Activated T-helper 2 cell treated with anti-CD3 and anti-CD28 coated beads, Interferon-gamma antibody, Interleukin-2, Interleukin-4, amounts not matched to agents 10 μg/mL and 5 μg/mL and 100 μg/mL, durations not matched to agents 14 hours and 24 hours and 36 hours (primary cell): Measurements from ENCODE around the gene URI1. TPM values are rescaled to one million over a fixed set of nuclear protein-coding genes. Genes with fewer than 3 reads are reported as not detected.
"Not testable (repeated sequence)": the region's sequence is repeated elsewhere in the genome, so short reads cannot be mapped to it uniquely, and the experiment has no call there.

ENCODE experiments used
- DNase-seq: peaks from one replicate; pipeline ENCODE4 v3.0.0; 2021; ENCODE audit warnings: low spot score
- H3K27ac Mint-ChIP-seq: one replicate; pipeline ENCODE4 v1.8.0; 2021; ENCODE audit warnings: mixed read lengths
- H3K27me3 Mint-ChIP-seq: one replicate; pipeline ENCODE4 v1.8.0; 2021; ENCODE audit warnings: low read depth, mixed read lengths
- H3K36me3 Mint-ChIP-seq: one replicate; pipeline ENCODE4 v1.8.0; 2021; ENCODE audit warnings: low read depth, mixed read lengths
- H3K4me1 Mint-ChIP-seq: one replicate; pipeline ENCODE4 v1.8.0; 2021; ENCODE audit warnings: low read depth, mixed read lengths
- H3K4me3 Mint-ChIP-seq: one replicate; pipeline ENCODE4 v1.8.0; 2021; ENCODE audit warnings: low read depth, mild to moderate bottlenecking, moderate library complexity, mixed read lengths
- H3K9me3 Mint-ChIP-seq: one replicate; pipeline ENCODE4 v1.8.0; 2021; ENCODE audit warnings: mixed read lengths
- intact Hi-C: fragments of 100-400 bp; cut with micrococcal nuclease; formaldehyde crosslinking; loops from one replicate; pipeline ENCODE4 v1.15.1; 2023
- total RNA-seq: library from RNA; stranded (reverse); gene quantifications from 2 replicates; pipeline ENCODE4 v1.2.3, GENCODE V29; 2022

Gene URI1
- total RNA-seq, 1 donor from 2014 or later = 55.6 TPM

- H3K27ac Mint-ChIP-seq, intact Hi-C loops, H3K4me3 Mint-ChIP-seq, H3K4me1 Mint-ChIP-seq, DNase-seq, H3K27me3 Mint-ChIP-seq: not testable (repeated sequence)
- peaks cover 16% of the 10 kb centered on the region for H3K9me3 Mint-ChIP-seq
- peaks cover 30% of the 10 kb centered on the region for H3K36me3 Mint-ChIP-seq
Observed at GRCh38 chr19:30043008-30043407, 101.0 kb downstream of the URI1 start.

GRCh38 chr19:30044273-30045248, 102.5 kb downstream of the URI1 start:
- Mint-ChIP-seq H3K4me1 (peaks cover 4% of the 10 kb centered on the region), H3K36me3 (peaks cover 20% of the 10 kb centered on the region), H3K9me3 (peaks cover 6% of the 10 kb centered on the region), H3K4me3 (no peak overlapping the region), H3K27me3 (no peaks in the 10 kb centered on the region), H3K27ac (no peak overlapping the region)
- intact Hi-C loops = no loop called here
- no peak for DNase-seq

- H3K36me3 Mint-ChIP-seq = peaks cover 4% of the 10 kb centered on the region
- intact Hi-C loops = no loop called here
- no peak for DNase-seq
Observed at GRCh38 chr19:30046522-30046921, 104.5 kb downstream of the URI1 start.

GRCh38 chr19:30047432-30047831, 105.4 kb downstream of the URI1 start:
- Mint-ChIP-seq H3K9me3 (no peaks in the 10 kb centered on the region), H3K4me3 (no peak overlapping the region), H3K36me3 (no peaks in the 10 kb centered on the region), H3K4me1 (peaks cover 4% of the 10 kb centered on the region), H3K27ac (no peak overlapping the region), H3K27me3 (no peaks in the 10 kb centered on the region)
- DNase-seq = no peak
- intact Hi-C loops = no loop called here

More at GRCh38 chr19:30046522-30046921, 104.5 kb downstream of the URI1 start:
- Mint-ChIP-seq H3K4me3 (no peak overlapping the region), H3K27ac (no peak overlapping the region), H3K4me1 (peaks cover 4% of the 10 kb centered on the region), H3K27me3 (no peaks in the 10 kb centered on the region), H3K9me3 (no peaks in the 10 kb centered on the region)

- no peaks in the 10 kb centered on the region for H3K36me3 Mint-ChIP-seq
- peaks cover 2% of the 10 kb centered on the region for H3K4me1 Mint-ChIP-seq
- no peaks in the 10 kb centered on the region for H3K27me3 Mint-ChIP-seq
- H3K9me3 Mint-ChIP-seq = no peaks in the 10 kb centered on the region
- intact Hi-C loops = no loop called here
- no peak for DNase-seq
- H3K4me3 Mint-ChIP-seq = no peak overlapping the region
- H3K27ac Mint-ChIP-seq = no peak overlapping the region
Observed at GRCh38 chr19:30049226-30049625, 107.2 kb downstream of the URI1 start.

GRCh38 chr19:30049846-30050667, 108.0 kb downstream of the URI1 start:
- intact Hi-C loops = no loop called here

GRCh38 chr19:30052122-30053075, 110.4 kb downstream of the URI1 start:
- no peak for DNase-seq
- Mint-ChIP-seq H3K9me3 (no peaks in the 10 kb centered on the region), H3K4me3 (no peak overlapping the region), H3K4me1 (no peaks in the 10 kb centered on the region), H3K27me3 (no peaks in the 10 kb centered on the region), H3K27ac (no peak overlapping the region), H3K36me3 (no peaks in the 10 kb centered on the region)
- intact Hi-C loops = no loop called here

More at GRCh38 chr19:30049846-30050667, 108.0 kb downstream of the URI1 start:
- peaks cover 2% of the 10 kb centered on the region for H3K4me1 Mint-ChIP-seq
- H3K9me3 Mint-ChIP-seq = no peaks in the 10 kb centered on the region
- no peak overlapping the region for H3K27ac Mint-ChIP-seq
- H3K36me3 Mint-ChIP-seq = no peaks in the 10 kb centered on the region
- H3K27me3 Mint-ChIP-seq = no peaks in the 10 kb centered on the region
- DNase-seq = no peak
- H3K4me3 Mint-ChIP-seq = no peak overlapping the region

GRCh38 chr19:30053558-30053957, 111.5 kb downstream of the URI1 start:
- Mint-ChIP-seq H3K4me3 (no peak overlapping the region), H3K4me1 (no peaks in the 10 kb centered on the region), H3K36me3 (no peaks in the 10 kb centered on the region), H3K27me3 (peaks cover 3% of the 10 kb centered on the region), H3K9me3 (no peaks in the 10 kb centered on the region), H3K27ac (no peak overlapping the region)
- no peak for DNase-seq
- intact Hi-C loops = no loop called here

- Mint-ChIP-seq H3K4me3 (no peak overlapping the region), H3K27ac (no peak overlapping the region), H3K4me1 (no peaks in the 10 kb centered on the region), H3K9me3 (no peaks in the 10 kb centered on the region), H3K27me3 (peaks cover 3% of the 10 kb centered on the region), H3K36me3 (no peaks in the 10 kb centered on the region)
- no peak for DNase-seq
- intact Hi-C loops = no loop called here
Observed at GRCh38 chr19:30054210-30054609, 112.2 kb downstream of the URI1 start.

- Mint-ChIP-seq H3K27me3 (peaks cover 3% of the 10 kb centered on the region), H3K4me1 (no peaks in the 10 kb centered on the region), H3K27ac (no peak overlapping the region), H3K9me3 (no peaks in the 10 kb centered on the region), H3K36me3 (no peaks in the 10 kb centered on the region), H3K4me3 (no peak overlapping the region)
- intact Hi-C loops = no loop called here
- DNase-seq = no peak
Observed at GRCh38 chr19:30056580-30056979, 114.5 kb downstream of the URI1 start.

GRCh38 chr19:30059741-30060457, 117.9 kb downstream of the URI1 start:
- DNase-seq = no peak
- no peak overlapping the region for H3K27ac Mint-ChIP-seq
- intact Hi-C loops = no loop called here
- H3K4me3 Mint-ChIP-seq = no peak overlapping the region
- no peaks in the 10 kb centered on the region for H3K36me3 Mint-ChIP-seq
- H3K4me1 Mint-ChIP-seq = no peaks in the 10 kb centered on the region
- H3K9me3 Mint-ChIP-seq = no peaks in the 10 kb centered on the region
- H3K27me3 Mint-ChIP-seq = peaks cover 3% of the 10 kb centered on the region
